HG03442 (cell line): ENCODE measurements around the gene RNF135.
"Not testable (repeated sequence)": the region's sequence is repeated elsewhere in the genome, so short reads cannot be mapped to it uniquely, and the experiment has no call there.

Source experiments
- ATAC-seq: cut with Tn5 transposase; IDR thresholded peaks from one replicate; pipeline ENCODE4 v1.9.1; 2021; ENCODE audit warnings: mild to moderate bottlenecking, moderate library complexity; ENCODE audit not compliant: unreplicated experiment

Gene RNF135

DNA sequence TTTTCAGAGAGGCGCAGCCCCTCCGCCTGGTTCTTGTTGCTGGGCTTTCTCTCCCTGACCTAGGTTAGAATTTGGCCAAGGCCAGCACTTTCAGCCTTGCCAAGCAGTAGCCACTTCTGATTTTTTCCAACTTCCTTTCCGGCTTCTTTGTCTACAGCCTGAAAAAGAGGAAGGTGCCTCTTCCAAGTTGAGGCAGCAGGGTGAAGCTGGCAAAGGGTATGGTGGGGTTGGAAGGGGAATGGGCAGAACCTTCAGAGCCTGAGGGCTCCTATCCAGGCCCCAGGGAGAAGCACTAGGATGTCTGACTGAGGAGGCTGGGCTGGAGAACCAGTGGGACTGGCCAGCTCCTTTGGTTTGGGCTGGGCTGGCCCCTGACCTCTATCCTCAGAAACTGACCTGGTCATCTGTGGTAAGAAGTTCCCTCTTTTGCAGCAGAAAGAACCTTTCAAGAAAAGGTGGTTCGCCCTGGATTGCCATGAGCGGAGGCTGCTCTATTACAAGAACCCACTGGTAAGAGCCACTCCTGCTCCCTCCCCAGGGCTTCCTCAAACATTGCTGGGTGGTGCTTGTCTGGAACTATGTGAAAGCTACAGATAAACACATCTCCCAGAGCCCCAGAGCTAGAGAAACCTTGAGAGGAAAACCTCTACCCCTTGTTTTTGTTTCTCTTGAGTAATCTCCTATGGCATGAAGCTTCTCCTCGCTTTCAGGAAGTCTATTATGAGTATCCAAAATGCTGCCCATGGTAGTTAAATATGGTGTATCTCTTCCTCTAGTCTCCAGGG lies 16.6 kb upstream of the RNF135 start:
- ATAC-seq = no peak

DNA sequence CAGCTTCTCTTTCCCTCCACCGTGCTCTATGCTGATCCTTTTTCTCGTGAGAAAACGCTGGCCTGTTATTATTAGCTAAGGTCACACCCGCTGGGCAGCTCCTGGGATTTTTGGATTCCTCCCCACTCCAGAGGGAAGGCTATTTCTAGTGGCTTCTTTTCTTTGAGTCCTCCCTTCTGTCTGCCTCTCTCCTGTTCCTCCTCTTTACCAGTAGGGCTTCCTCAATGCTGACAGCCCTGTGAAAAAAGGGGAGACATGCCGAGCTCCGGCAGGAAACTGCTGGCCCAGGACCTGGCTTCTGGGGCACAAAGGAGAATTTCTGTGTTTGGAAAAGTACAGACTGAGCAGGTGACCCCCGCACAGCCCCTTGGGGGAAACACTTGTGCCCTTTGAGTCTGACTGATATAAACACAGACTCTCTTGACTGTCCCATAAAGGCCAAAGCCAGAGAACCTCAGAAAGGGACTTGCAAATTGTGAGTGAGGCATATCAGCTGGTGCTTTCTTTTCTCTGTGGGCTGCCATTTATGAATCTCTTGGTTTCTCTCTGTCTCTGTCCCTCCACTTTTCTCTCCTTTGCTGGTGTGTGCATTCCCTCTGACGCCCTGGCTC lies 14.0 kb upstream of the RNF135 start:
- no peak for ATAC-seq

DNA sequence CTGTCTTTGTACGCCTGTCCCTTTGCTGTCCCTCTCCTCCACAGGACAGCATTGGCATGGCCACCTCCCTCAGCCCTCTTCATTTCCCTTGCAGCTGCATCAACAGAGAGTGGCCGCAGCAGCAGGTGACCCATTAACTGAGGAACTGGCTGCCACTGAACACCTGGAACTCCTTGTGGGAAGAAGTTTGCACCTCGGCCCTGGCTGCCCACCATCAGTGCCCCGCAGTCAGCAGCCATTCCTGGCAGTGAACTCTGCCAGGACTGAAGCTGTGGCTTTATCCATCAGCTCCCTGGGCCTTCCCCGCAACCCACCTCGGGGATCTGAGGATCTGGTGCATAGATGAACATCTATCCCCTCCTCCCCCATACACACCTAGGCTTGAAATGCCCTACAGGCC lies 13.1 kb upstream of the RNF135 start:
- ATAC-seq = no peak

DNA sequence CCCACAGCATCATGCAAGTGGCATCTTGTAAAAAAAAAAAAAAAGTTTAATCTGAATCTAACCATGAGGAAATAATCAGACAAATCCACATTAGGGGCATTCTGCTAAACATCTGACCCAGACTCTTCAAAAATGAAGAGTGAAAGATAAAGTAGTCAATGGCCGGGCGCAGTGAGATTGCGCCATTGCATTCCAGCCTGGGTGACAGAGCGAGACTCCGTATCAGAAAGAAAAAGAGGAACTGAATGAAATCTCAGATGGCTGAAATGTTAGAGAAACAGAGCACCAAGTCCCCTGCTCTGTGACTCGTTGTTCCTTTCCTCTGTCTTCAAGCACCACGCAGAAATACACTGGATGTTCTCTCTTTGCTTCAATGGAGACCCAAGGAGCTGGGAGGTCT lies 12.7 kb upstream of the RNF135 start:
- no peak for ATAC-seq

DNA sequence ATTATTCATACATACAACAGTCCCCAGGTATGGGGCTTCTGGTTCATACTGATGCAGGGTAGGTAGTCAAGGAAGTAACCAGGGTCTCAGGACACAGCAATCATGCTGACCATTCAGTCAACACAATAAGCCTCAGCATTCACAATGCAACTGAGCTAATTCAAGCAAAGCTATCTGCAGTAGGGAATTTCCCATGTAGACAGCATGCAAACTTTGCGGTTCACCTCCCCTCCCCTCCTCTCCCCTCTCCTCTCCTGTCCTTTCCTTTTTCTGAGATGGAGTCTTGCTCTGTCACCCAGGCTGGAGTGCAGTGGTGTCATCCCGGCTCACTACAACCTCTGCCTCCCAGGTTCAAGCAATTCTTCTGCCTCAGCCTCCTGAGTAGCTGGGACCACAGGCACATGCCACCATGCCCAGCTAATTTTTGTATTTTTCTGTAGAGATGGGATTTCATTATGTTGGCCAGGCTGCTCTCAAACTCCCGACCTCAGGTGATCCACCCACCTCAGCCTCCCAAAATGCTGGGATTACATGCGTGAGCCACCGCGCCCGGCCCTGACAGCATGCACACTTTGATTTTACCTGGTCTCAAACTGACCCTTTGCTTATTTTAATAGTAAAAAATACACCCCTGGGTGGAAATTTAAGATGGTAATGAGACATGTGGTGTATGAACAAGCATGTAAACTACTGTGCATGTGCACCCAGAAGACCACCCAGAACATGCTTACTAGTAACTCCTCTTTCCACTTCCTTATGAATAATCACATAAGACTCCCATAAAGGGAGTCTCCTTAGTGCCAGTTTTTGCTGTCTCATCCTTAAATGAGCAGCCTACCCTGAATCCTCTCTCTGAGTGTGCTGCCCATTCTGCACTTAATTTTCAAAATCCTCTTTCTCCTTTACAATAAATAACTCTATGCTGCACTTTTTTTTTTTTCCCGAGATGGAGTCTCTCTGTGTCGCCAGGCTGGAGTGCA lies 9.3 kb upstream of the RNF135 start:
- no peak for ATAC-seq

DNA sequence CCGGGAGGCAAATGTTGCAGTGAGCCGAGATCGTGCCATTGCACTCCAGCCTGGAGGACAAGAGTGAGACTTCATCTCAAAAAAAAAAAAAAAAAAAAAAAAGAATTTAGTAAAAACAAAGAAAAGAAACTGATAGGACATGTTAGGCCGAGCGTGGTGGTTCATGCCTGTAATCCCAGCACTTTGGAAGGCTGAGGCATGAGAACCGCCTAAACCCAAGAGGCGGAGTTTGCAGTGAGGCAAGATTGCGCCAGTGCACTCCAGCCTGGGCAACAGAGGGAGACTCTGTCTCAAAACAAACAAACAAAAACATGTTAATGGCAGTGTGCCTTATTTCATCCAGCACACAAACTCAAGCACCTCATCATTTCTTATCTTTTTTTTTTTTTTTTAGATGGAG lies 6.5 kb upstream of the RNF135 start:
- not testable (repeated sequence) for ATAC-seq

DNA sequence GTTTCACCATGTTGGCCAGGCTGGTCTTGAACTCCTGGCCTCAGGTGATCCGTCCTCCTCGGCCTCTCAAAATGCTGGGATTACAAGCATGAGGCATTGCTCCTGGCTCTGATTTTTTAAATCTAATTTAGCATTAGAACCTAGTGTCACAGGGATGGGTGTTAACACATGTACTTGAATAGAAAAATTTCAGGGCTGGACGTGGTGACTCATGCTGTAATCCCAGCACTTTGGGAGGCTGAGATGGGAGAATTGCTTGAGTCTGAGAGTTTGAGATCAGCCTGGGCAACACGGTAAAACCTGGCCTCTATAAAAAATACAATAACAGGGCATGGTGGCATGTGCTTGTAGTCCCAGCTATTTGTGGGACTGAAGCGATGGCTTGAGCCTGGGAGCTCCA lies 6.0 kb upstream of the RNF135 start:
- ATAC-seq = no peak

DNA sequence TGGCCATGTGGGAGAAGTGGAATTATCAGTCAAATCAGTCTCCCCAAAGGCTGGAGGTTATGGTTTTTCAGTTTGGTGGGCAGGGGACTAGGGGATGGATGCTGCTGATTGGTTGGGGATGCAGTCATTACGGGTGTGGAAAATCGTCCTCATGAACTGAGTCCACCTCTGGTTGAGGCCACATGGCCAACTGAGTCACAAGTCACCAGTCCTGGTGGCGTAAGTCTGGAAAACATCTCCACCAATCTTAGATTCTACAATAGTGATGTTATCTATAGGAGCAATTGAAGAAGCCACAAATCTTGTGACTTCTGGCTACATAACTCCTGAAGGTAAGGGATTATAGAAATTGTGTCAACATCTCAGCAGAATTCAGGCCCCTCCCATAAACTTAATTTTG lies 5.2 kb upstream of the RNF135 start:
- no peak for ATAC-seq

DNA sequence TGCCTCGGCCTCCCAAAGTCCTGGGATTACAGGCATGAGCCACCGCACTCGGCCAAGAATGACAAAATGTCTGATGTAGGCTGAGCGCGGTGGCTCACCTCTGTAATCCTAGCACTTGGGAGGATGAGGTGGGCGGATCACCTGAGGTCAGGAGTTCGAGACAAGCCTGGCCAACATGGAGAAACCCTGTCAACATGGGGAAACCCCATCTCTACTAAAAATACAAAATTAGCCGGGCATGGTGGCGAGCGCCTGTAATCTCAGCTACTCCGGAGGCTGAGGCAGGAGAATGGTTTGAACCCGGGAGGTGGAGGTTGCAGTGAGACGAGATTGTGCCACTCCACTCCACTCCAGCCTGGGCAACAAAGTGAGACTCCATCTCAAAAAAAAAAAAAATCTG lies 2.9 kb upstream of the RNF135 start:
- ATAC-seq = not testable (repeated sequence)

DNA sequence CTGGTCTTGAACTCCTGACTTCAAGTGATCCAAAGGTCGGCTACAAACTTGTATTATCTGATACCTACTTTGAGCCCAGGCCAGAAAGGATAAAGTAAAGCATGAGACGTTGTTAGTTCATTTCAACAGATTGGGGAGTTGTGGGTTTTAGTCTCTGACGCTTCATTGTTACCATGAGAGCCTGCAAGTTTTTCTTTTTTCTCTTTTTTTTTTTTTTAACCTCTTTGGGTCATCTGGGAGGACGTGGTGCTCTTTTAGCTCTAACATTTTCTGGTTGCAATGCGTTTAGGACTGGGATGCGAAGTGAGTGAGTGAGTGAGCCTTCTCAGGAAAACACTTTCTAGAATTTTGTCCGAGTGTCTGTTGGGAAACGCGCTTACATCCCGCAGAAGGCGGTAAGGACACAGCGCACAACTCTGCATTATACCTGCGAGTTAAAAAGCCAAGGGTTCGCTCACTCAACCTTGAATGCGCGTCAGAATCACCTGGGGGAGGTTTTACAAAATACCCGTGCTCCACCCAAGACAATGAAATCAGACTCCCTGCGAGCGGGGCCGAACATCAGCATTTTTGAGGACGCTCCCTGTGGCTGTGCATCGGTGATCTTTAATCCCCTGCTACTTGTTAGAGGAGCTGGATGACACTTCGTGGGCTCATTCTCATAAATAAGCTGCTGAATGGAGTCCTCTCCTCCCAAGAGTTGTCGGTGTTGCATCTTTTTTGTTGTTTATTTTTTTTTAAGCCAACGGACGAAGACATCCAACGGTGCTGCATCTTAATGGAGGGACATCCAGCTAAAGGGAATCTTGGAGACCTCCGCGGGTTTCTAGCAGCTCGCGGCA lies 629 bp upstream of the RNF135 start:
- ATAC-seq = no peak

DNA sequence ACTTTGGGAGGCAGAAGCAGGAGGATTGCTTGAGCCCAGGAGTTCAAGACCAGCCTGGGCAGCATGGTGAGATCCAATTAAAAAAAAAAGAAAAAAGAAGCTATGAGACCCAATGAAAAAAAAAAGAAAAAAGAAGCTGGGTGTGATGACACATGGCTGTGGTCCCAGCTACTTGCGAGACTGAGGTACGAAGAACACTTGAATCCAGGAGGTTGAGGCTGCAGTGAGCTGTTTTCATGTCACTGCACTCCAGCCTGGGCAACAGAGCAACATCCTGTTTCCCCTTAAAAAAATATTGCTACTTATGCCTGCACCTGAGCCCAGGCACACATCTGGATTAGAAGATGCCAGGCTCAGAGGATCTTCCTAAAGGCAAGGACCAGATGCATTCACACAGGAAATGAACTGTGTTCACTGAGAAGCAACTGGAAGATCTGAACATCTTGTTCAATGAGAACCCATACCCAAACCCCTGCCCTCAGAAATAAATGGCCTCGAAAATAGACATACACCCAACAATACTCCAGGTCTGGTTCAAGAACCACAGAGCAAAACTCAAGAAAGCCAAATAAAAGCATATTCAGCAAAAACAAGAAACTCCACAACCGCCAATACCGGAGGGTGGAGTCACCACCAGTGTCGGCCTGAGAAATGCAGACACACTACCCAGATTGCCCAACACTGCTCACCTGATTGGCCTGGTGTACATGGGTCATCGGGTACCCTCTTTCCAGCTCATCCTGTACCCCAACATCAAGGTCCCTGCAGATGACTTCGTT lies 4.4 kb downstream of the RNF135 start:
- no peak for ATAC-seq

DNA sequence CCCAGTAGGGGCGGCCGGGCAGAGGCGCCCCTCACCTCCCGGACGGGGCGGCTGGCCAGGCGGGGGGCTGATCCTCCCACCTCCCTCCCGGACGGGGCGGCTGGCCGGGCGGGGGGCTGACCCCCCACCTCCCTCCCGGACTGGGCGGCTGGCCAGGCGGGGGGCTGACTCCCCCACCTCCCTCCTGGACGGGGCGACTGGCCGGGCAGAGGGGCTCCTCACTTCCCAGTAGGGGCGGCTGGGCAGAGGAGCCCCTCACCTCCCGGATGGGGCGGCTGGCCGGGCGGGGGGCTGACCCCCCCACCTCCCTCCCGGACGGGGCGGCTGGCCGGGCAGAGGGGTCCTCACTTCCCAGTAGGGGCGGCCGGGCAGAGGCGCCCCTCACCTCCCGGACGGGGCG lies 9.1 kb downstream of the RNF135 start:
- ATAC-seq = not testable (repeated sequence)

DNA sequence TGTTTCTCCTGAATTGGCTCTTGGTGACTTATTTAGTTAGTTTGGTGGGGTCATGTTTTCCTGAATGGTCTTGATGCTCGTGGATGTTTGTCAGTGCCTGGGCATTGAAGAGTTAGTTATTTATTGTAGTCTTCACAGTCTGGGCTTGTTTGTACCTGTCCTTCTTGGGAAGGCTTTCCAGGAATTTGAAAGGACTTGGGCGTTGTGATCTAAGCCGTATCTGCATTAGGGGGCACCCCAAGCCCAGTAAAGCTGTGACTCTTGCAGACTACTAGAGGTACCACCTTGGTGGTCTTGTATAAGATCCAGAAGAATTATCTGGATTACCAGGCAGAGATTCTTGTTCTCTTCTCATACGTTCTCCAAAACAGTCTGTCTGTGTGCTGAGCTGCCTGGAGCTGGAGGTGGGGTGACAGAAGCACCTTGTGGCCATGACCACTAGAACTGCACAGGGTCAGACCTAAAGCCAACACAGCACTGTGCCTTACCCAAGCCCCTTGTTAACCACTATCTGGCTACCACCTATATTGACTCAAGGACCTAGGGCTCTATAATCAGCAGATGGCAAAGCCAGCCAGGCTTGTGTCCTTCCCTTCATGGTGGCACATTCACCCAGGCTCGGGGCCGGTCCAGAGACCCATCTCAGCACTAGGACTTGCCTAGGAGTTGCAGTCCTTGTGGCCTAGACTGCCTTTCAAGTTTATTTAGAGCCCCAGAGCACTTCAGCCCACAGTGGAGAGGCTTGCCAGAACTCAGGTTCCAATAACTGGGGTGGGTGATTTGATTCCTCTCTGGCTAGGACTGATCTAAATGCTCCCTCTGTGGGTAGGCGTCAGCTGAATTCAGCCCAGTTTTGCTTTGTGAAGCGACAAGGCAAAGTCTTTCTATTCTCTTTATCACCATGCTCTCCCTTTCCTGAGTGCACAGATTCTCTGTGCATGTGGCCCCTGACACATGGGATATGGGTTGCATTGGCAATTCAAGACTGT lies 11.0 kb downstream of the RNF135 start:
- no peak for ATAC-seq

DNA sequence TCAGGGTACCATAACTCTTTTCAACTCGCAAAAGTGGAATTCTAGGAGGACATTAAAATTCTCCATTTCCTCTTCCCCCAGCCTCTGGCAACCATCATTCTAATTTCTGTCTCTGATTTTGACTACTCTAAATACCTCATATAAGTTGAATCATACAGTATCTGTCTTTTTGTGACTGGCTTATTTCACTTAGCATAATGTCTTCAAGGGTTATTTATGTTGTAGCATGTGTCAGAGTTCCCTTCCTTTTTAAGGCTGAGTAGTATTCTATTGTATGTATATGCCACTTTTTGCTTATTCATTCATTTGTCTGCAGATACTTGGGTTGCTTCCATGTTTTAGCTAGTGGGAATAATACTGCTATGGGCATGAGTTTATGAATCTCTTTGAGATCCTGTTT lies 12.0 kb downstream of the RNF135 start:
- ATAC-seq = no peak

DNA sequence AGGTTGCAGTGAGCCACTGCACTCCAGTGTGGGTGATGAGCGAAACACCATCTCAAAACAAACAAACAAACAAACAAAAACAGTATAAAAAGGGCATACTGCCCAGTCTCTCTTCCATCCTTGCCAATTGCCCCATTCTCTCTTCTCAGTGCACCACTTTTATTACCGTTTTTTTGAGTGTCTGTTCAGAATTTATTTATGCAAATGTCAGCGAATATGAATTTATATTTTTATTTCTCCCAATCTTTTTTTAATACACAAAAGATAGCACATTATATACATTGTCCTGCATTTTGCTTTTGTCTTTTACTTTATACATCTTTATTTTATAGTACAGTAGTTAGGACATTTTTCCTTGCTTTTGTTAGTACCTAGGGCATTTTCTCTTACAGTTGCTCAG lies 19.6 kb downstream of the RNF135 start:
- ATAC-seq = no peak

DNA sequence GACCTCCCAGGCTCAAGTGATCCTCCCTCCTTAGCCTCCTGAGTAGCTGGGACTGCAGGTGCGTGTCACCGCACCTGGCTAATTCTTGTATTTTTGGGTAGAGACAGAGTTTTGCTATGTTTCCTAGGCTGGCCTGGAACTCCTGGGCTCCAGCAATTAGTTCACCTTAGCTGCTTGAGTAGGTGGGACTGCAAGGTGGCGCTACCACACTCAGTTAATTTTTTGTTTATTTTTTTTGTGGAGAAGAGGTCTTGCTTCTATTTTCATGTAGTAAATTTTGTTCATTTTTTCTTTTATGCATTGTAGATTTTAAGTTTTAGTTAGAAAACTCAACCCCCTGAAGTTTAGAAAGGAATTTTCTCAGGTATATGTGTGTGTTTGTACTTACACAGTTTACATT lies 21.7 kb downstream of the RNF135 start:
- no peak for ATAC-seq

DNA sequence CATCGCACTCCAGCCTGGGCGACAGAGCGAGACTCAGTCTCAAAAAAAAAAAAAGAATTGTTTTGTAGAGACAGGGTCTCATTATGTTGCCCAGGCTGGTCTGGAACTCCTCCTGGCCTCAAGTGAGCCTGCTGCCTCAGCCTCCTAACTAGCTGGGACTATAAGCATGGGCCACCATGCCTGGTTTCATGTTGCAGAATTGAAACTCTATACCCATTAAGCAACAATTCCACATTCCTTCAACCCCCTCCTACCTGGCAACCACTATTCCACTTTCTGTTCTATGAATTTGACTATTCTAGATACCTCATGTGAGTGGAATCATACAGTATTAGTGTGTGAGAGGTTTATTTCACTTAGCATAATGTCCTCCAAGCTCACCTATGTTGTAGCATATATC lies 24.5 kb downstream of the RNF135 start:
- ATAC-seq = no peak

DNA sequence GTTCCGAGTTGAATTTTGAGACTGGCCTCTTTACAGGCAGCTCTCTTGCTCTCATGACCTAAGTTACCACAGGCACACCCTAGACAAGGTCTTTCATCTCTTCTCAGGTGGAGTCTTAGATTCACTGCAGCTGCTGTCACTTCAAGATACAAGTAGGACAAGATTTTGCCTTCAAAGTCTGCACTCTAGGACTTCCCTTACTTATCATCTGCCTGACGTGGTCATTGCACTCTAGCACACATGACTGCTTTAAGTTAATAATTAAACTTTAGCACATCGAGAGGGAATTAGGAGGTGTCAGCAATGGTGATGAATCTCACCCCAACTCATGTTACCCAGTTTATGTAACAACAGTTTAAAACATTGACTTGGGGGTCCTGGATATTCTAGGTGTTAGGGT lies 25.6 kb downstream of the RNF135 start:
- no peak for ATAC-seq

DNA sequence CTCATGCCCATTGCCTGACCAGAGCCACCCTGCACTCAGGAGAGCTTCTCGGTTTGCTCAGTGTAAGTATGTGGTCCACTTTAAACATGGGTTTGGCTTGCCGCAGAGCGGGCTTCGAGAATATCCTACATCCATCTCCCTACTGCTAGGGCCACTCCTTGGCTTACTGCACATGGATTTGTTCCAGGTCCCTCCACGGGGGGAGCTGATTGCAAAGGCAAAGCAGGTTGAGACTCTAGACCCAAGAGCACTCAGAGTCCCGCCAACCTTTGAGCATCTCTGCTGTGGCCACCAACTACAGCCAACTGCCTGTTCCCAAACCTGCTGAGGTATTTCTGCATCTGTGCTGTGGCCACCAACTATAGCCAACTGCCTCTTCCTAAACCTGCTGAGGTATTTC lies 26.4 kb downstream of the RNF135 start:
- no peak for ATAC-seq
